T-helper 2 cell (primary cell): Measurements from ENCODE around the gene LEFTY1.
"Not testable (repeated sequence)": the region's sequence is repeated elsewhere in the genome, so short reads cannot be mapped to it uniquely, and the experiment has no call there.

Source experiments
- DNase-seq, 5 experiments: peaks; one replicate each; pipeline versions ENCODE4 v3.0.0 to v3.0.0-alpha.2; 2012 to 2022

The LEFTY1 gene

DNA sequence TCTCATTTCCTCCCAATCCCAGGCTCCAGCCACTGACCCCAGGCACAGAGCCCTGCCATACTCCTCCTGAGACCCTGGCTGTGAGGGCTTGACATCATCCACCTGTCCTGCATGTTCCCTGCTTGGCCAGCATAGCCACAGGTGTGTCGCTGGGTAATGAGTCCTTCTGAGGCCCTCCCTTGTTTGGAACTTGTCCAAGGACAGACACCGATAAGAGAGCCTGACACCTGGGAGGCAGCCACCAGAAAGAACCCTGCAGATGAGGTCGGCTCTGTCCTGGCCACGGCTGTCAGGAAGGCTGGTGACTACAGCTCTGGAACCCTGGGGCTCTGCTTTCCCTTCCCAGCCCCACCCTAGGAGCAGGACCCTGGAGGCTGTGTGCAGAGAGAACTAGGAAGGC is 41.3 kb downstream of the LEFTY1 start:
- DNase-seq = no peak

DNA sequence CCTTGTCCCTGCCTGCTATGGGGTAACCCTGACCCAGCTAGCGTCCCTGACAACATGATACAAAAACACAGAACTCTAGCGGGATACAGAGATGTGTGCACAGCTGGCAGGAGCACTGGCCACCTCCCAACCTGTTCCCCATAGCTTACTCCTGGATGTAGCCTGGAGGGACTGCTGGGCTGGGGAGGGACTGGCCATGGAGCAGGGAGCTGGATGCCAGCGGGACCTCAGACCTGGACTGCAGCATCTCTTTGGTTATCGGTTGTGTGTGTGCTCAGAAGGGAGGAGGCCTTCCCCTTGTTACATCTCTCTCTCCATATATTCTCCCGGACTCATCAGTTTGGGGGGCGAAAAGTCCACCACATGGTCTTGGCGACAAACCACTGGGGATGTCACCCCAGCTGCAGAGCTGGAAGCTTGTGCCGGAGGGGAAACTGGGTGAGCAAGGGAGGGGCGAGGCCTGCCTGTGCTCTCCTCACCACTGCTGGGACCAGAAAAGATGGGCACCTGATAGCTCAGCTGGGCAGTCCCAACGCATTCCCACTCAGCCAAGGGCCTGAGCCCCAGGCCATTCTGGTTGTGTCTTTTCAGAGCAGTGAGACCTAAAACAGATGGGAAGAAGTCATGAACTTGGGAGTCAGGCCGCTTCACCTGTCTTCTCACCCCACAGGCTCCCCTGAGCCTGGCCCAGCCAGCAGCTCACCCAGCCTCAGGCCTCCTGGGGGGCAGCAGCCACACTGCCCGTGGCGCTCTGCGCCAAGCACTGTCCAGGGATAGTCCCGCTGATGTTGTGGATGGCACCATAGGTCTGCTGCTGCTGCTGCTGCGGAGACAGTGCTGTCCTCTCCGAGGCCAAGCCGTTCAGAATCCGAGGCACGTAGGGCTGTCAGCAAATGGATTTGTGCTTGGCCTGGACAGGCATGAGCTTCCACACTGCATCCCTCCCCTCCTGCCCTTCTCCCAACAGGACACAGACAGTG is 42.3 kb downstream of the LEFTY1 start:
- no peak for DNase-seq

DNA sequence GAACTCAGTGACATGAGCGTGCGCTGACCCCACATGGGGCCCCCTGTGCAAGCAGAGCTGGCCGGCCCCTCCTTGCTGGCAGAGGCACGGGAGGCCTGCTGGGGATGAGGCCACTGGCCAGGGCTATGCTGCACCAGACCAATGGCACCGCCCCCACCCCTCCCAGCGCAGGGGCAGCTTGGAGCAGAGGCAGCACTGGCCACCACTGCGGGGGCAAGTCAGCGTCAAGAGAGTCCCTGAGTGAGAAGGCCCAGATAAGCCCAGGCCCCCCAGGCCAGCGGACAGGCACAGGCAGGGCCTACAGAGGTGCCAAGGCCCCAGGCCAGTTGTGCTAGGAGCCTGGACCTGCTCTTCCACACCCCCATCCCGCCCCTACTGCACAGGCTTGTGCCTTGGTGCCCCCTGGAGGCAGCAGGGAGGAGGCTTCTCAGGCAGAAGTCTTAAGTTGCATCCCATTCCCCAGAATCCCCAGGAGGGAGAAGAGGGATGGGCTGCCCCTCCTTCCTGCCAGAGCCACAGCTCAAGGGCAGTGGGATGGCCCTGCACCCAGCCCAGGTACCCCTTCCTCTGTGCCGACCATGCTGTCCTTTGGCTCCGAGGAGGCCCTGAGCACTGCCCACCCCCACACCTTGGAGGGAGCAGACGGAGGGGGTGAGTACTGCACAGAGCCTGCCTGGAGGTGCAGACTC is 43.2 kb downstream of the LEFTY1 start:
- peak in 1 of 5 experiments; percentile 46 for DNase-seq

DNA sequence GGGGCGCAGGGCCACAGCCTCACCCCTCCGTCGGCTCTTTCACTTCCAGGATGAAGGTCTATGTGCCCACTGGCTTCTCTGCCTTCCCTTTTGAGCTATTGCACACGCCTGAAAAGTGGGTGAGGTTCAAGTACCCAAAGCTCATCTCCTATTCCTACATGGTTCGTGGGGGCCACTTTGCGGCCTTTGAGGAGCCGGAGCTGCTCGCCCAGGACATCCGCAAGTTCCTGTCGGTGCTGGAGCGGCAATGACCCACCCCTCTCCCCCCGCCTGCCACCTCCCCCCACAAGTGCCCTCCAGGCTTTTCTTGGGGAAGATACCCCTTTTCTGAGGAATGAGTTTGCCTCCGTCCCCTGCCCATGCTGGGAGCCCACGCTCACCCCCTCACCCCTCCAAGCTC is 43.8 kb downstream of the LEFTY1 start:
- DNase-seq = no peak

DNA sequence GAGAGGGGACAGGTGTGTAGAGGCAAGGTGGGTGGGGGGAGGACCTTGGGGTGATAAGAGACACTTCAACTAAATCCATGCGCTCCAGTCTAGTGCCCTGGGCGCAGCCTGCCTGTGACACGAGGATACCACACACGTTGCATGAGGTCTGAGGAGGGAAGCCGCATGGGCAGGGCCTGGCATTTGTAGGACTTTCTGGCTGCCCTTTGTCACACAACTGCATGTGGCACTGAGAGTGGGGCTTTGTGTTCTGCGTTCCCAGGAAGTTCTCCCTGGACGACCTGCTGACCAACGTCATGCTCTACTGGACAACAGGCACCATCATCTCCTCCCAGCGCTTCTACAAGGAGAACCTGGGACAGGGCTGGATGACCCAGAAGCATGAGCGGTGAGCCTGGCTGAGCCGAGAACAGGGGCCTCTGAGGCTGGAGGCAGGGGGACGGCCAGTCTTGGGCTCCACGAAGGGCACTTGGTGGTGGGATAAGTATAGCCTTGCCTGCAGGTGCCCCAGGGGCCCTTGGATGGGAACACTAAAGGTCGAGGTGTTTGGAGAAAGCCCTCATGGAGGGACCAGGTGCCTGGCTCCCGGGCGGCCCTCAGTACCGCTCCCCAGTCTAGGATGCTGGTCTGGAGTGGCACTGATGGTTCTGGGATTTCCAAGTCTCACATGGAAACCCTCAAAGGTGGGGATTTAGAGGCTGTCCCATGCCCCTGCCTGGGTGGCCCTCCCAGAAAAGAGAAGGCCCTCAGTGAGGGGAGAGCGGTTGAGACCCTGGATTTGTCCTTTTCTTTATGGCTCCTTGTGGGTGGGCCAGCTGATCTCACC is 44.5 kb downstream of the LEFTY1 start:
- no peak for DNase-seq

DNA sequence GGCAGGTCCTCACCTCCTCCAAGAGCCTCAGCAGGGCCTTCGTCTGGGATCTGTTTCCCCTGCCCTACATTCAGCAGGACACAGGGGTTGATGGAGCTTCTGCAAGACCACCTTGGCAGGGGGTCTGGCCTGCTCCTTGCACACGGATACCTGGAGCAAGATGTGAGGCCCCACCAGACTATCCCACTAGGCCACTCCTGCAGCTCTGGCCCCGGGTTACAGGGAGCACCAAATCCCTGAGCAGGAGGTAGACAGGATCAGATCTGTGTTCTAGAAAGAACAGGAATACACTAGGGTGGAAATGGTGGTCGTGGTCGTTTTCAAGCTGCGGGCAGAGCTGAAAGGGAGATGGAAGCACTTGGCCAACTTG is 45.5 kb downstream of the LEFTY1 start:
- DNase-seq = no peak

DNA sequence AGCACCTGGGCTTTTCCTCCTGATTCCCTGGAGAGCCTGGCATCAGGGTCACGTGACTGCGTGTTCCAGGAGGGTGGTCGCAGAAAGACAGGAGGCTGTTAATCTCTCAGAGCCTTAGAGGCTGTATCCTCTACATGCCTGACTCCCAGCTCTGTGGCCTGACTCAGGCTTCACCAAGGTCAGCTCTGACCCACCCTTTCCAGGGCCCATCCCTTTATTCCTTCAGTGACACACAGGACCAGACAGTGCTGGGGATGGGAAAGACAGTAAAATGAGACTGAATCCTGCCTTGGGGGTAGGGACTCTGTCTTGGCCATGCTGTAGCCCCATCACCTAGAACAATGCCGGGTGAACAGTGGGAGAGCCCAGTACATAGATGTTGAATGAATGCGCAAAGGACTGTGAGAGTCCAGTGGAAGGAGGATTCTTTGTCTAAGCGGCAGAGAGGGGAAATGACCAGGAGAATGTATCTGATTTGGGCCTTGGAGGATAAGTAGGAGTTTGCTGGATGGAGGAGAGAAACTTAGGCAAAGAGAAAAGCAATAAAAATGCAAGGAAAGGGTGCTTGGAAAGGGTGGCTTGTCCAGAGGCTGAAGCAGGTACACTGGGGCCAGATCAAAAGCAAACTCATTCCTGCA is 46.0 kb downstream of the LEFTY1 start:
- no peak for DNase-seq

DNA sequence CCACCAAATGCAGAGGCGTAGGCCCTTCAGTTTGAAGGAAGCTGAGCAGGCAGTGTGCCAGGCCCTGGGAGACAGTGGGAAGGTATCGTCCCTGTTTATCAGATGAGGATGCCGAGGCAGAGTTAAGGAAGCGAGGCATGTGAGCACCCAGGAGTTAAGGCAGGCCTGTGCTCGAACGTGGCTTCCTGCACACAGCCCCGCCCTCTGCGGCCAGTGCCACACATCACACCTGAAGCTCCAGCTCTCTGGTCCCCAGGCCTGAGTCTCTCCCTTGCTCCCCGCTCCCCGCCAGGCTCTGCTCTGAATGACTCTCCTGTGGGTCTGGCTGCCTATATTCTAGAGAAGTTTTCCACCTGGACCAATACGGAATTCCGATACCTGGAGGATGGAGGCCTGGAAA is 46.9 kb downstream of the LEFTY1 start:
- peak in 2 of 5 experiments; percentile 19 to 44 for DNase-seq

DNA sequence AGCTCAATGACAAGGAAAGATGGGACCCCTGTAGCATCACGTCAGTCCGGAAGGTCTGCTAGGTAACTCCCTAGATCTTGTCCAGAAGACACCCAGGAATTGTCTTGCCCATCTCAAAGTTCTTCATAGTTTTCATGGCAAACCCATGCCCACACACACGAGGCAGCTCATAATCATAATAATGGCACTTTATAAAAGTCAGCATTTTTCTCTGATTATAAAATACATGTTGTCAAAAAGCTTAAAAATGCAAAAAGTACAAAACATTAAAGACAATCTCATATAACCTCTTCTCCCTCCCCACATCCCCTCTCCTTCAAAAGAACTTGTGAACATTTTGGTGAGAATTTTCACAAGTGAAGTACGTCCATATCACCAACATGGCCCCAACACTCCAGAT is 48.2 kb downstream of the LEFTY1 start:
- no peak for DNase-seq

DNA sequence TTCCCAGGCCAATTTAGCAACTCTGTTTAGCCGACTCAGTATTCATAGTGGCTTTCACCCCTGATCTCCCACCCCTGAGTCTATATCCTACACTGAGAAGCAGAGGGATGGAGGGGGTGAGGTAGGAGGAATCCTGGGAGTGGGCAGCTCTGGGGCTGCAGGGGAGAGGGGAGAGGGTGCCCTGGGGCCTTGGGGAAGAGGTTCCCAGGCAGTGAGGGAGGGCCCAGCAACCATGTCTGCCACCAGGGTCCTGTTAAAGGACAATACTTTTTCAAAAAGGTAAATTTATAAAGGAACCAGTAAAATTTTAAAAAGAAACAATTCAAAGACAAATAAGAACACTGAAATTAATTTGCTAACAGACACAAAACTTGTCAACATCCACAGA is 48.7 kb downstream of the LEFTY1 start:
- no peak for DNase-seq

DNA sequence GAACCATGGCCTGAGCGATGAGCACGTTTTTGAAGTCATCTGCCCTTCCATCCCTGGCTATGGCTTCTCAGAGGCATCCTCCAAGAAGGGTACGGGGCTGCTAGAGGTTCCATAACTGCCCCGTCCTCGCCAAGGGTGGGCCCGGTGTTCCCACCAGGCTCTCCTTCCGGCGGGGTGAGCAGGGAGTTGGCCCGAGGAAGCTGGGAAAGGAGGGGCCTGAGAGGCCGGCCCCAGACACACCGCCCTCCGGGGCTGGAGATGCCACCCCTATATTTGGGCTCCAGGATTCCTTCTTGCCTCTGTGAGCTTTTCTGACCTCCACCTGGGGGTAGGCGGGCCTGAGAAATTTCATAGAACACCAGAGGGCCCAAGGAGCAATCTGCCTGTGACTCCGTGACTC is 50.2 kb downstream of the LEFTY1 start:
- DNase-seq = no peak

DNA sequence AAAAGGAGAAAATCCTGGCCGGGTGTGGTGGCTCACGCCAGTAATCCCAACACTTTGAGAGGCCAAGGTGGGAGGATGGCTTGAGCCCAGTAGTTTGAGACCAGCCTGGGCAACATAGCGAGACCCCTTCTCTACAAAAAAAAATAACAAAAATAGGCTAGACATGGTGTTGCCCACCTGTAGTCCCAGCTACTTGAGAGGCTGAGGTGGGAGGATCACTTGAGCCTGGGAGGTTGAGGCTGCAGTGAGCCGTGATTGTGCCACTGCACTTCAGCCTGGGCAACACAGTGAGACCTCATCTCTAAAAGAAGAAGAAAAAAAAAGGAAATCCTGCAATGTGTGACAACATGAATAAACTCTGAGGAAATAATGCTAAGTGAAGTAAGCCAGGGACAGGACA is 52.6 kb downstream of the LEFTY1 start:
- DNase-seq = not testable (repeated sequence)
